Stomach smooth muscle (tissue), 2 donors: ENCODE results near the gene DACT1.

Experiments
- H3K27ac ChIP-seq: one replicate; pipeline ENCODE4 v1.7.0; 2013; ENCODE audit warnings: mild to moderate bottlenecking, low read length, inconsistent platforms
- H3K27me3 ChIP-seq, 2 donors: one replicate each; pipeline ENCODE4 v1.7.0; 2013; ENCODE audit warnings: low read length in 2 of 2; ENCODE audit not compliant: insufficient read depth in 2 of 2, control insufficient read depth in 1 of 2
- H3K36me3 ChIP-seq, 2 donors: one replicate each; pipeline ENCODE4 v1.7.0; 2013; ENCODE audit warnings: low read length in 2 of 2; ENCODE audit not compliant: control insufficient read depth in 2 of 2, insufficient read depth in 2 of 2
- H3K4me1 ChIP-seq: one replicate; pipeline ENCODE4 v1.7.0; 2013; ENCODE audit warnings: low read length; ENCODE audit not compliant: control insufficient read depth, insufficient read depth
- H3K4me3 ChIP-seq, 2 donors: one replicate each; pipeline ENCODE4 v1.7.0; 2013; ENCODE audit warnings: low read length in 2 of 2
- H3K9ac ChIP-seq, 2 donors: one replicate each; pipeline ENCODE4 v1.7.0; 2013; ENCODE audit warnings: low read length in 2 of 2, mild to moderate bottlenecking in 1 of 2
- H3K9me3 ChIP-seq, 2 donors: one replicate each; pipeline ENCODE4 v1.7.0; 2013; ENCODE audit warnings: low read length in 2 of 2; ENCODE audit not compliant: control insufficient read depth in 2 of 2
- donor health status: healthy.
- donor health status: Pancreatic carcinoma.

The DACT1 gene

GRCh38 chr14:58636129-58636528 is 1.6 kb upstream of the DACT1 start:
- no peak overlapping the region for H3K4me3 ChIP-seq
- no peak overlapping the region for H3K27ac ChIP-seq
- no peaks in the 10 kb centered on the region for H3K36me3 ChIP-seq
- H3K4me1 ChIP-seq: peaks cover 24% of the 10 kb centered on the region
- no peaks in the 10 kb centered on the region for H3K9me3 ChIP-seq
- no peak overlapping the region for H3K9ac ChIP-seq
- H3K27me3 ChIP-seq: no peaks in the 10 kb centered on the region

GRCh38 chr14:58637040-58637390 is 747 bp upstream of the DACT1 start:
- Histone ChIP-seq H3K9ac (peak overlapping the region; percentile 36 to 49), H3K27ac (peak overlapping the region; percentile 55)

GRCh38 chr14:58638231-58639197 is 752 bp downstream of the DACT1 start:
- Histone ChIP-seq H3K4me1 (peaks cover 28% of the 10 kb centered on the region), H3K9ac (peak overlapping the region; percentile 67 to 69), H3K27me3 (no peaks in the 10 kb centered on the region), H3K36me3 (peaks cover 13 to 19% of the 10 kb centered on the region in 2 donors), H3K4me3 (peak overlapping the region; percentile 83 to 85), H3K9me3 (no peaks in the 10 kb centered on the region), H3K27ac (peak overlapping the region; percentile 76)

More at GRCh38 chr14:58637040-58637390, 747 bp upstream of the DACT1 start:
- Histone ChIP-seq H3K4me3 (peak overlapping the region; percentile 84 to 85), H3K27me3 (no peaks in the 10 kb centered on the region), H3K4me1 (peaks cover 24% of the 10 kb centered on the region), H3K9me3 (no peaks in the 10 kb centered on the region), H3K36me3 (peaks cover 3 to 8% of the 10 kb centered on the region in 2 donors)

- Histone ChIP-seq H3K36me3 (peaks cover 15 to 21% of the 10 kb centered on the region in 2 donors), H3K9ac (peak overlapping the region; percentile 67 to 69), H3K4me3 (peak overlapping the region; percentile 83 to 85), H3K27me3 (no peaks in the 10 kb centered on the region), H3K4me1 (peaks cover 28% of the 10 kb centered on the region), H3K9me3 (no peaks in the 10 kb centered on the region), H3K27ac (no peak overlapping the region)
Measured at GRCh38 chr14:58639198-58639565, 1.4 kb downstream of the DACT1 start.

GRCh38 chr14:58639842-58640484 is 2.2 kb downstream of the DACT1 start:
- peaks cover 28% of the 10 kb centered on the region for H3K4me1 ChIP-seq
- peak overlapping the region; percentile 83 to 85 for H3K4me3 ChIP-seq
- H3K36me3 ChIP-seq: peaks cover 15 to 22% of the 10 kb centered on the region in 2 donors
- peak overlapping the region; percentile 16 to 29 for H3K9ac ChIP-seq
- H3K9me3 ChIP-seq: no peaks in the 10 kb centered on the region
- no peak overlapping the region for H3K27ac ChIP-seq
- H3K27me3 ChIP-seq: no peaks in the 10 kb centered on the region

- Histone ChIP-seq H3K4me3 (no peak overlapping the region), H3K36me3 (peaks cover 24 to 32% of the 10 kb centered on the region in 2 donors), H3K27ac (no peak overlapping the region), H3K9me3 (no peaks in the 10 kb centered on the region), H3K9ac (peak overlapping the region in 1 of 2 donors; percentile 16), H3K27me3 (no peaks in the 10 kb centered on the region), H3K4me1 (peaks cover 28% of the 10 kb centered on the region)
Measured at GRCh38 chr14:58640959-58641358, 3.2 kb downstream of the DACT1 start.

GRCh38 chr14:58641509-58641908 is 3.7 kb downstream of the DACT1 start:
- Histone ChIP-seq H3K27me3 (no peaks in the 10 kb centered on the region), H3K4me3 (no peak overlapping the region), H3K9ac (no peak overlapping the region), H3K36me3 (peaks cover 26 to 33% of the 10 kb centered on the region in 2 donors), H3K9me3 (no peaks in the 10 kb centered on the region), H3K27ac (no peak overlapping the region), H3K4me1 (peaks cover 28% of the 10 kb centered on the region)

GRCh38 chr14:58643366-58643765 is 5.6 kb downstream of the DACT1 start:
- Histone ChIP-seq H3K9ac (no peak overlapping the region), H3K27ac (no peak overlapping the region), H3K36me3 (peaks cover 33% of the 10 kb centered on the region in 2 donors), H3K4me1 (peaks cover 19% of the 10 kb centered on the region), H3K4me3 (no peak overlapping the region), H3K9me3 (no peaks in the 10 kb centered on the region), H3K27me3 (no peaks in the 10 kb centered on the region)

GRCh38 chr14:58645641-58646040 is 7.9 kb downstream of the DACT1 start:
- H3K4me3 ChIP-seq: no peak overlapping the region
- no peaks in the 10 kb centered on the region for H3K9me3 ChIP-seq
- H3K36me3 ChIP-seq: peaks cover 33% of the 10 kb centered on the region in 2 donors
- H3K27me3 ChIP-seq: no peaks in the 10 kb centered on the region
- peaks cover 4% of the 10 kb centered on the region for H3K4me1 ChIP-seq
- H3K9ac ChIP-seq: no peak overlapping the region
- no peak overlapping the region for H3K27ac ChIP-seq

GRCh38 chr14:58646479-58646878 is 8.7 kb downstream of the DACT1 start:
- H3K36me3 ChIP-seq: peaks cover 30 to 31% of the 10 kb centered on the region in 2 donors
- no peak overlapping the region for H3K27ac ChIP-seq
- H3K9ac ChIP-seq: no peak overlapping the region
- peaks cover 4% of the 10 kb centered on the region for H3K4me1 ChIP-seq
- no peaks in the 10 kb centered on the region for H3K9me3 ChIP-seq
- no peaks in the 10 kb centered on the region for H3K27me3 ChIP-seq
- H3K4me3 ChIP-seq: no peak overlapping the region
